HG03439 (cell line): ENCODE measurements around the gene RFFL.
"Not testable (repeated sequence)": the region's sequence is repeated elsewhere in the genome, so short reads cannot be mapped to it uniquely, and the experiment has no call there.

Source experiments
- ATAC-seq: cut with Tn5 transposase; IDR thresholded peaks from one replicate; pipeline ENCODE4 v1.9.1; 2021; ENCODE audit warnings: mild to moderate bottlenecking, moderate library complexity; ENCODE audit not compliant: unreplicated experiment

Gene RFFL

DNA sequence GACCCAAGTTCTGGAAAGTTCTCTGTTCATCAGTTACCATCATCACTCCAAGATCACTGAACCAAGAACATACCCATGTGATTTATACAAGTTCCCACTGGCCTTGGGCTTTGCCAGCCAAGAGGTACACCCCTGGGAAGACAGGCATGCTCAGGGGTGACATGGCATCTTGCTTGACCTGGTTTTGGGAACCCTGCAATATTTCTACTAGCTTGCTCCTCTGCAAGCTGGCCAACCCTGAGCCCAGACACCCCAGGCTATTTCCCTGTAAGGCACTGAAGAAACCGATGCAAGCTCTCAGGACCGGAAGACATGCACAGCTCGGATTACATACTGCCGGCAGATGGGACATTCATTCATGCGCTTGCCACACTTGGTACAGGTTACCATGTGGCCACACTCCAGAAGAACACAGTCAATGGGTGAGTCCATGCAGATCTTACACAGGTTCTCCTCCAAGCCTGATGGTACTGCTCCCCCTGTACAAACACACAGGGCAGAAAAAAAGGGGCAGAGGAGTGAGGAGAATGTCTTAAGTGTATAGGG lies 51.8 kb downstream of the RFFL start:
- ATAC-seq = no peak

DNA sequence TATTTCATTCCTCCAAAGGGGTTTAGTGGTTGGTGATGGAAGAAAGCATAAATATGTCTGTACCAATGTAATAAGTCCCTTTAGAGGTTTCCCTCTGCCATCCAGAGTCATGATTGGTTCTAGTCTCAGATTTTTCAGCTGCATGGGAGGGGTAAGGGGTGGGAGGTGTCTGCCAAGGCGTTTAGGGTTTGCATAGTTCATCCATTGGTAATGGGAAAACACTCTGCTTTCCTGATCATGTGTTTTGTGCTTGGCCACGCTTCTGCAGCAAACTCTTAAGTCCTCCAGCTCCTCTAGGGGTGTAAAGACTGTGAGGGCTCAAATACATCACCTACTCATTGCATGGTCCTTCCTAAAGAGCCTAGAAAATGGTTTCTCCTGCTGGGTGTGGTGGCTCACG lies 53.4 kb downstream of the RFFL start:
- ATAC-seq = no peak

- ATAC-seq = no peak
These were observed 56.5 kb downstream of the RFFL start for GRCh38 chr17:35006961-35007360.

GRCh38 chr17:35006345-35006744 lies 57.2 kb downstream of the RFFL start:
- no peak for ATAC-seq

DNA sequence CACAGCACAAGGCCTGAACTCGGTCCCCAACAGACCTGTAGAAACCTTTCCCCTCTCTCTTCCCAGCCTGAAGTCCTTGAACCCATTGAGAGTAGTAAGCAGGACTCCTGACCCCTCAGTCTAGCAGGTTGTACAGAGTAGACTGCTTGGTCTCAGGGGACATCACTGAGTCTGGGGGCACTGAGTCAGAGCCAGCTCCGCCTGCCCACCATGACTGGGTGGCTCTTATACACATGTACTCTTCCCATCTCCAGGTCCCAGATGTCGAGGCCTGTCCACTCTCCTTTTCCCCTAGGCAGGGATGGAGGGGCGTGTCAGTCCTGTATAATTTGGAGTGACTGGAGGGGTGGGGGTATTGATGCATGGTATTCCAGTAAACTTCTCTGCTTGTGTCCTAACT lies 59.7 kb downstream of the RFFL start:
- ATAC-seq = no peak

- no peak for ATAC-seq
These were observed 60.5 kb downstream of the RFFL start for GRCh38 chr17:35002876-35003551.

- no peak for ATAC-seq
These were observed 62.0 kb downstream of the RFFL start for GRCh38 chr17:35001549-35001948.

DNA sequence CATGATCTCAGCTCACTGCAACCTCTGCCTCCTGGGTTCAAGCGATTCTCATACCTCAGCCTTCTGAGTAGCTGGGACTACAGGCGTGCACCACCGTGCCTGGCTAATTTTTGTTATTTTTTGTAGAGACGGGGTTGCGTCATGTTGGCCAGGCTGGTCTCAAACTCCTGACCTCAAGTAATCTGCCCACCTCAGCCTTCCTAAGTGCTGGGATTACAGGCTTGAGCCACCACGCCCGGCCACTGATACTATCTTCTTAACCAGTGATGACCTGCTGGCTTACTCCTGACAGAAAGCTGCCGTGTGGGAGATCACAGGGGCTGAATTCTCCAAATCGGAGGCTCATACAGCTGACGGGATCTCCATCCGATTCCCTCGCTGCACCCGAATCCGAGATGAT lies 62.5 kb downstream of the RFFL start:
- not testable (repeated sequence) for ATAC-seq

DNA sequence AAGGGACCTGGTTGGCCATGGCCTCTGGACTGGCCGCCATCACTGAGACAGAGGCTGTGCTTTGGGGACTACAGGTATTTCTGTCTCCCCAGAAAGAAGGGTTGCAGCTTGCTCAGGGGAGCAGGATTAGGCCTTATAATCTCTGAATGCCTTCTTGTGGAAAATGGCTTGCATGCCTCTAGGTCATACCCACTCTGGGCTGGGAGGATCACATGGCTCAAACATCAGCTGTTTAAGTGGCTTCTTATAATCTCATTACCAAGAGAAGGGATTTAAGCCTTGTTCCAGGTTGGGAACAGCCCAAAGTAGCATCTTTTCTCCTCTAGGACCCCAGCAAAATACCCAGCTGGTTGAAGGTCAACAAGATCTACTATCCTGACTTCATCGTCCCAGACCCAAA lies 64.1 kb downstream of the RFFL start:
- ATAC-seq = no peak

DNA sequence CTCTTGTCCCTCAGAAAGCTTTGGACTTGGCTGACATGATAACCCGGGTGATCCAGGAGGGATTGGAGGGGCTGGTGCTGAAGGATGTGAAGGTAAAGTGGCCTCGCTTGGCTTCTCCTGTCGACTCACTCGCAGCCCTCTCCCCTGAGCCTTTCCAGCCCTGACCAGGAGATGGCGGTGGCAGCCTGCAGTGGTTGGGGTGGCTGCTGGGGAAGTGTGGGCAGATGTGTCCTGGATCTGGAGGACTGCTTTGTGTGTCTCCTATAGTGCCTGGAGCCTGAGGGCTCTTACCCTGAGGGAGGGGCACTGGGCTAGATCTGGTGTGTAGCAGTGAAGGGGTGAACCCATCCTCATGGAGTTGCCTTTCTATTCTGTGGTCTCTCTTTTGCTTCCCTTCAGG lies 65.3 kb downstream of the RFFL start:
- no peak for ATAC-seq

DNA sequence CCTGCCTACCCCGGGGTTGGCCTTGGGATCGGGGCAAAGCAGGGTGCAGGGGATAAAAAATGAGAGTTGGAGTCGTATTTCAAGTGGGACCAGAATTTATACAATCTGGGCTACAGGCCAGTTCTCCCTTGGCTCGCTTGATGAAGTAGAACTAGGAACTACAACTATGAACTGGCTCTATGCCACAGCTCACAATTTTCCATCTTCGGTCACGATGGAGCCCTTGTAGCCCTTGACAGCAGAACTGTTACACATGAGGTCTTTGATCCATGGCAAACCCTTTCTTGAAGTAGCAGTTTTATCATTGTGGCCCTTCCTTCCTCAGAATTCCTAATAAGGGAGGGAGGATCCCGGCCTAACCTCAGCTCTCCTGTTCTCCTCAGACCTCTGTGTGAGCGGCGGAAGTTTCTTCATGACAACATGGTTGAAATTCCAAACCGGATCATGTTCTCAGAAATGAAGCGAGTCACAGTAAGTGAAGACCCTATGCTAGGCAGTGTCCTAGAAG lies 66.1 kb downstream of the RFFL start:
- no peak for ATAC-seq

DNA sequence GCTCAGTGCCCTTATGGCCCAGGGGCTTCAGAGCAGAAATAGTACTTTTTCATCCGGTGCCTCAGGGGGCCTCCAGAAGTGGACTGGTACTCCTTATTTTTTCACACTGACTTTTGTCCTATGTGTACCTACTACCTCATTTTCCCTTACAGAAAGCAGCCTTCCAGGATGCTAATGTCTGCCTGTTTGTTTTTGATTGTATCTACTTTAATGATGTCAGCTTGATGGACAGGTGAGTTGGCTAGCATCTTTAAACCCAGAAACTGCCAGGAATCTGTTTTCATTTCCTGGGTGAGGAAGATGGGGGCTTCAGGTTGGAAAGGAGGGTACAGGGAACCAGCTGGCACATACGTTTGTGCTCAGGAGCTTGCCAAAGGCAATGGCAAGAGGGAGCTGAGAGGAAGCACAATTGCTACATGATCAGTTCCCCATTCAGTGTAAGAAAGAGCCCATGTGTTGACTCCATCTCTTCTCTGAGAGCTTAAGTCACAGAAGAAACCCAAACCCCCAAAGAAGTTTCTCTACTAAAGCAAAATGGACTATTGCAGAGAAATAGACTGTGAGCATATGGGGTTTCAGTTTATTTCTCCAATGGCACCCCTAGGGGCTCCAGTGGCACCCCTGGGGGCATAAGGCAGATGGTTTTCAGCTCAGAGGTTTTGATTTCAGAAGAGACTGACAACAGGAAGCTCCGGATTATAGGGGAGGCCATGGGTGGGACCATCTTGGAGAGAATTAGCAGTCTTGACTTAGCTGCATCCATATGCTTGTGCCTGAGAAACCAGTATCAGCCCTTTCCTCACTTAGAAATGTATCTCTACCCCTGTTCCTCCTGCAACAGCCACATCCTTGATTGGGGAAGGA lies 66.9 kb downstream of the RFFL start:
- ATAC-seq = no peak

- ATAC-seq = no peak
These were observed 70.5 kb downstream of the RFFL start for GRCh38 chr17:34993031-34993430.

DNA sequence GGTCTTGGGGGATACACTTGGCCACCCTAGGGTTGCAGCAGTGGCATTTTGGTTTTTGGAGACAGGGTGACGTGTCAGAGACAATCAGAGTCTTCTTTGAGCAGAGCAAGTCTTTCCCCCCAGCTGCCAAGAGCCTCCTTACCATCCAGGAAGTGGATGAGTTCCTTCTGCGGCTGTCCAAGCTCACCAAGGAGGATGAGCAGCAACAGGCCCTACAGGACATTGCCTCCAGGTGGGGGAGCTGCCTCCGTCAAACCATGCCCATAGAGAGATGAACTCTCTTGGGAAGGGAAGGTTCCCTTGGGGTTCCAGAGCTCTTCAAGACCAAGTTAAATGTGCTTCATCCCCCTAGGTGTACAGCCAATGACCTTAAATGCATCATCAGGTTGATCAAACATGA lies 71.9 kb downstream of the RFFL start:
- no peak for ATAC-seq

- no peak for ATAC-seq
These were observed 72.6 kb downstream of the RFFL start for GRCh38 chr17:34990921-34991365.

GRCh38 chr17:34989473-34989872 lies 74.0 kb downstream of the RFFL start:
- no peak for ATAC-seq

DNA sequence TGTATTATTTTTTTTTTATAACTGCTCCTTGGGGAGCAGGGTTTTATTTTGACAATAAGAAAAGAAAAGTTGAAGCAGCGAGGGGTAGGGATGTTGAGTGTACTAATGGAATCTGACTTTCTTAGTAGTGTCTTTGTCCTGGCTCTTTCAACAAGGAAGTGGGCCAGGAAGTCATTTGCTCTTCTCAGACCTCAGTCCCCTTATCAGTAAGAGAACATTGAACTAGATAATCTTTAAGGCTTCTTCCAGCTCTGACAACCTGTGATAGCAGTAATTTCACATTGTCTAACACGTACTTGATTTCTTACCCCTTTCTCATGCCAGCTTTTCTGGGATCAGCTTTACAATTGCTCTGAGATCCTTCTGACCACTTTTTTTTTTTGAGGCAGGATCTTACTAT lies 74.9 kb downstream of the RFFL start:
- ATAC-seq = no peak

DNA sequence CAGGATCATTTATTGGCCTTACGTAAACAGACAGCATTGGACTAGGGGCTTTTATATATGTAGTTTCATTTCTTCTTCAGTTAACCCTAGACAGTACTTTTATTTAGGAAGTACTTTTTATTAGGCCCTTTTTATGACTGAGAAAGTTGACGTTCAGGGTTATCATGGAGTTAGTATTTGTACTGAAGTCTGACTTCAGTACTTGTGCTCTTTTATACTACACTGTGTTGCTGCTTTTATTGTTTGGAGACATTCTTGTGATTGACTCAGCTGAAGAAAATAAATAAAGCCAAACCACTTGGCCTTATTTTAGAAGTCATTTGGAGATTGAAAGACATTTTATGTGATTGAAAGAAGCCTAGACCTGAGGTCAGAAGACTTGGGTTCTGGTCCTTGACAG lies 76.3 kb downstream of the RFFL start:
- no peak for ATAC-seq

- ATAC-seq = no peak
These were observed 81.8 kb downstream of the RFFL start for GRCh38 chr17:34981538-34982241.

- ATAC-seq = peak; percentile 87
These were observed 82.6 kb downstream of the RFFL start for GRCh38 chr17:34980681-34981537.
